ENCODE measurements around the gene CBX5.

Gene CBX5

GRCh38 chr12:54222609-54223008 is 57.3 kb downstream of the CBX5 start:
- no peak for DNase-seq (ENCODE audit: low read depth in 2 of 2)

GRCh38 chr12:54221402-54221984 is 58.4 kb downstream of the CBX5 start:
- DNase-seq (ENCODE audit: low read depth in 2 of 2): no peak

- no peak for DNase-seq (ENCODE audit: low read depth in 2 of 2)
Observed at GRCh38 chr12:54220567-54220966, 59.4 kb downstream of the CBX5 start.

GRCh38 chr12:54220092-54220557 is 59.8 kb downstream of the CBX5 start:
- peak in 1 of 2 donors; percentile 65 for DNase-seq (ENCODE audit: low read depth in 2 of 2)

GRCh38 chr12:54217774-54218241 is 62.1 kb downstream of the CBX5 start:
- no peak for DNase-seq (ENCODE audit: low read depth in 2 of 2)

GRCh38 chr12:54216797-54217661 is 62.9 kb downstream of the CBX5 start:
- DNase-seq (ENCODE audit: low read depth in 2 of 2): peak; percentile 65 to 67

GRCh38 chr12:54215989-54216796 is 63.7 kb downstream of the CBX5 start:
- DNase-seq (ENCODE audit: low read depth in 2 of 2): peak in 1 of 2 donors; percentile 32

- DNase-seq (ENCODE audit: low read depth in 2 of 2): peak; percentile 86 to 87
Observed at GRCh38 chr12:54214553-54215406, 65.1 kb downstream of the CBX5 start.

GRCh38 chr12:54213079-54213478 is 66.8 kb downstream of the CBX5 start:
- DNase-seq (ENCODE audit: low read depth in 2 of 2): no peak

GRCh38 chr12:54211920-54212319 is 68.0 kb downstream of the CBX5 start:
- DNase-seq (ENCODE audit: low read depth in 2 of 2): no peak

- no peak for DNase-seq (ENCODE audit: low read depth in 2 of 2)
Observed at GRCh38 chr12:54210400-54210790, 69.5 kb downstream of the CBX5 start.

GRCh38 chr12:54208591-54208990 is 71.3 kb downstream of the CBX5 start:
- DNase-seq (ENCODE audit: low read depth in 2 of 2): no peak

GRCh38 chr12:54207539-54208294 is 72.2 kb downstream of the CBX5 start:
- DNase-seq (ENCODE audit: low read depth in 2 of 2): peak; percentile 70 to 79

- no peak for DNase-seq (ENCODE audit: low read depth in 2 of 2)
Observed at GRCh38 chr12:54206791-54207190, 73.1 kb downstream of the CBX5 start.

- no peak for DNase-seq (ENCODE audit: low read depth in 2 of 2)
Observed at GRCh38 chr12:54204316-54204715, 75.6 kb downstream of the CBX5 start.

GRCh38 chr12:54201001-54201794 is 78.7 kb downstream of the CBX5 start:
- peak; percentile 37 to 45 for DNase-seq (ENCODE audit: low read depth in 2 of 2)

GRCh38 chr12:54200412-54200811 is 79.5 kb downstream of the CBX5 start:
- no peak for DNase-seq (ENCODE audit: low read depth in 2 of 2)

GRCh38 chr12:54199917-54200316 is 80.0 kb downstream of the CBX5 start:
- no peak for DNase-seq (ENCODE audit: low read depth in 2 of 2)

- no peak for DNase-seq (ENCODE audit: low read depth in 2 of 2)
Observed at GRCh38 chr12:54199034-54199433, 80.9 kb downstream of the CBX5 start.
